HEK293 (cell line): ENCODE measurements around the gene CLSTN1.
A peak's percentile ranks its signal among the peaks of the same experiment; 100 is the strongest.

Experiments used
- CTCF ChIA-PET: fragments of 350-600 bp; formaldehyde crosslinking; extraction: SDS; loops from one replicate; lab custom pipeline; 2021; ENCODE audit warnings: antibody characterized with exemption; lab: Yijun Ruan, JAX
- POLR2A ChIA-PET: fragments of 300-600 bp; formaldehyde crosslinking; extraction: SDS; loops from one replicate; lab custom pipeline; 2020; ENCODE audit warnings: antibody characterized with exemption, inconsistent platforms; lab: Yijun Ruan, JAX
- H3K27ac ChIP-seq: fragments of 200-500 bp; sonication (Bioruptor generic); 2 replicates; pipeline ENCODE4 v1.5.1; 2014; ENCODE audit warnings: low read depth, low read length, control low read depth, inconsistent platforms; ENCODE audit errors: extremely low read depth
- H3K36me3 ChIP-seq, 2 experiments: fragments of 200-500 bp in 1 of 2; sonication (Bioruptor generic) in 1 of 2; 1 replicate in 1 of 2; 2 replicates in 1 of 2; pipeline ENCODE4 v1.5.1; 2014 to 2017; ENCODE audit warnings: inconsistent platforms in 2 of 2, low read length in 2 of 2; ENCODE audit not compliant: control insufficient read depth in 2 of 2, insufficient read depth in 1 of 2
- H3K4me1 ChIP-seq: fragments of 200-500 bp; sonication (Bioruptor generic); 2 replicates; pipeline ENCODE4 v1.5.1; 2014; ENCODE audit warnings: mild to moderate bottlenecking, low read length, inconsistent platforms; ENCODE audit not compliant: control insufficient read depth, insufficient read depth
- H3K4me3 ChIP-seq: 2 replicates; pipeline ENCODE4 v1.5.1; 2011; ENCODE audit warnings: low read depth, mild to moderate bottlenecking, control low read depth, low read length, moderate library complexity
- H3K9me3 ChIP-seq: fragments of 200-500 bp; sonication (Bioruptor generic); 2 replicates; pipeline ENCODE4 v1.5.1; 2014; ENCODE audit warnings: low read depth, low read length, inconsistent platforms; ENCODE audit not compliant: control insufficient read depth, insufficient read depth
- GFI1B ChIP-seq: fragments of 450-650 bp; formaldehyde crosslinking; IDR thresholded peaks from 2 replicates; pipeline ENCODE4 v1.5.1; 2016; ENCODE audit warnings: missing biosample characterization, missing genetic modification characterization
- GLIS2 ChIP-seq: fragments of 450-650 bp; formaldehyde crosslinking; IDR thresholded peaks from 2 replicates; pipeline ENCODE4 v1.5.1; 2016; ENCODE audit warnings: missing biosample characterization, missing genetic modification characterization
- HOXA7 ChIP-seq: sonication (generic); formaldehyde crosslinking; IDR thresholded peaks from 2 replicates; pipeline ENCODE4 v1.8.1; 2022; ENCODE audit warnings: missing genetic modification reagents, borderline replicate concordance
- MYNN ChIP-seq: fragments of 450-650 bp; formaldehyde crosslinking; IDR thresholded peaks from 2 replicates; pipeline ENCODE4 v1.5.1; 2016; ENCODE audit warnings: missing biosample characterization, missing genetic modification characterization, borderline replicate concordance
- MZF1 ChIP-seq: fragments of 450-650 bp; formaldehyde crosslinking; IDR thresholded peaks from 2 replicates; pipeline ENCODE4 v1.5.1; 2017; ENCODE audit warnings: missing biosample characterization, missing genetic modification characterization, borderline replicate concordance
- SETDB1 ChIP-seq: IDR thresholded peaks from one replicate; pipeline ENCODE4 v1.6.1; 2017; ENCODE audit warnings: mild to moderate bottlenecking, low read length, moderate library complexity, mixed read lengths; ENCODE audit not compliant: insufficient read length
- SP2 ChIP-seq: fragments of 450-650 bp; formaldehyde crosslinking; IDR thresholded peaks from 2 replicates; pipeline ENCODE4 v1.5.1; 2016; ENCODE audit warnings: missing biosample characterization, missing genetic modification characterization
- TRIM28 ChIP-seq: IDR thresholded peaks from 2 replicates; pipeline ENCODE4 v1.6.1; 2011; ENCODE audit warnings: low read length, control low read depth, borderline replicate concordance
- ZBTB21 ChIP-seq: fragments of 450-650 bp; formaldehyde crosslinking; IDR thresholded peaks from 2 replicates; pipeline ENCODE4 v1.5.1; 2017; ENCODE audit warnings: missing biosample characterization, missing genetic modification characterization
- ZBTB48 ChIP-seq: fragments of 450-650 bp; formaldehyde crosslinking; IDR thresholded peaks from 2 replicates; pipeline ENCODE4 v1.5.1; 2016; ENCODE audit warnings: missing biosample characterization, missing genetic modification characterization
- ZFP37 ChIP-seq: fragments of 450-650 bp; formaldehyde crosslinking; IDR thresholded peaks from 2 replicates; pipeline ENCODE4 v1.5.1; 2016; ENCODE audit warnings: missing biosample characterization, missing genetic modification characterization
- ZFP41 ChIP-seq: fragments of 450-650 bp; formaldehyde crosslinking; IDR thresholded peaks from 2 replicates; pipeline ENCODE4 v1.5.1; 2016; ENCODE audit warnings: missing biosample characterization, missing genetic modification characterization, borderline replicate concordance
- ZNF202 ChIP-seq: fragments of 450-650 bp; formaldehyde crosslinking; IDR thresholded peaks from 2 replicates; pipeline ENCODE4 v1.5.1; 2016; ENCODE audit warnings: missing biosample characterization, missing genetic modification characterization, borderline replicate concordance
- ZNF239 ChIP-seq: fragments of 450-650 bp; formaldehyde crosslinking; IDR thresholded peaks from 2 replicates; pipeline ENCODE4 v1.5.1; 2016; ENCODE audit warnings: missing biosample characterization, missing genetic modification characterization
- ZNF266 ChIP-seq: fragments of 450-650 bp; formaldehyde crosslinking; IDR thresholded peaks from 2 replicates; pipeline ENCODE4 v1.5.1; 2016; ENCODE audit warnings: missing biosample characterization, missing genetic modification characterization, low read depth
- ZNF354C ChIP-seq: fragments of 450-650 bp; formaldehyde crosslinking; IDR thresholded peaks from 2 replicates; pipeline ENCODE4 v1.5.1; 2016; ENCODE audit warnings: missing biosample characterization, missing genetic modification characterization, low read depth, borderline replicate concordance
- ZNF560 ChIP-seq: fragments of 450-650 bp; formaldehyde crosslinking; IDR thresholded peaks from 2 replicates; pipeline ENCODE4 v1.5.1; 2017; ENCODE audit warnings: missing biosample characterization, missing genetic modification characterization, borderline replicate concordance
- ZNF707 ChIP-seq: fragments of 450-650 bp; formaldehyde crosslinking; IDR thresholded peaks from 2 replicates; pipeline ENCODE4 v1.5.1; 2016; ENCODE audit warnings: missing biosample characterization, missing genetic modification characterization
- TF ChIP-seq, protein P1 (sequence below): fragments of 450-650 bp; formaldehyde crosslinking; IDR thresholded peaks from 2 replicates; pipeline ENCODE4 v1.5.1; 2016; ENCODE audit warnings: missing biosample characterization, missing genetic modification characterization
- TF ChIP-seq, protein P2 (sequence below): fragments of 450-650 bp; formaldehyde crosslinking; IDR thresholded peaks from 2 replicates; pipeline ENCODE4 v1.5.1; 2016; ENCODE audit warnings: missing biosample characterization, missing genetic modification characterization
- TF ChIP-seq, protein P3 (sequence below): fragments of 450-650 bp; formaldehyde crosslinking; optimal IDR thresholded peaks from 2 replicates; pipeline ENCODE3; 2016; ENCODE audit warnings: missing biosample characterization, mild to moderate bottlenecking, missing genetic modification characterization
- TF ChIP-seq, protein P4 (sequence below): fragments of 450-650 bp; formaldehyde crosslinking; IDR thresholded peaks from 2 replicates; pipeline ENCODE4; 2016; ENCODE audit warnings: missing biosample characterization, missing genetic modification characterization

The CLSTN1 gene

DNA sequence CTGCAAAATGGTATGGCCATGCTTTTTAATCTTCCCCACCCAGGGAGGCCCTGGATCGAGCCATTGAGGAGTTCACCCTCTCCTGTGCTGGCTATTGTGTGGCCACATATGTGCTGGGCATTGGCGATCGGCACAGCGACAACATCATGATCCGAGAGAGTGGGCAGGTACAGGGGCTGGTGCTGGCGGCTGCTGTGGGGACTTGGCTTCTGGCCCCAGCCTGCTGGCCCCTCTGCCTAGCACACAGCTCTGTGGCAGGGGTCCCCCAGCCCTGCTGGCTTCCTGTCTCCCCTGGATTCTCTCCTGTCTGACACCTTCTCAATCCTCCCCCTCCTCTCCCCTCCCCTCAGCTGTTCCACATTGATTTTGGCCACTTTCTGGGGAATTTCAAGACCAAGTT is 99.8 kb downstream of the CLSTN1 start:
- H3K4me1 ChIP-seq, result no peaks in the 10 kb centered on the region
- no peaks in the 10 kb centered on the region for H3K9me3 ChIP-seq
- ChIA-PET CTCF (interaction anchor here (0.5 kb wide), 1 partner anchor 506 kb away, joined by 4 read pairs; no protein-coding TSS in a partner anchor), POLR2A (no interaction called here)
- H3K36me3 ChIP-seq, result peaks cover 0 to 58% of the 10 kb centered on the region in 2 experiments; a peak in 2 of 3 replicates
- TF ChIP-seq, protein P1, sequence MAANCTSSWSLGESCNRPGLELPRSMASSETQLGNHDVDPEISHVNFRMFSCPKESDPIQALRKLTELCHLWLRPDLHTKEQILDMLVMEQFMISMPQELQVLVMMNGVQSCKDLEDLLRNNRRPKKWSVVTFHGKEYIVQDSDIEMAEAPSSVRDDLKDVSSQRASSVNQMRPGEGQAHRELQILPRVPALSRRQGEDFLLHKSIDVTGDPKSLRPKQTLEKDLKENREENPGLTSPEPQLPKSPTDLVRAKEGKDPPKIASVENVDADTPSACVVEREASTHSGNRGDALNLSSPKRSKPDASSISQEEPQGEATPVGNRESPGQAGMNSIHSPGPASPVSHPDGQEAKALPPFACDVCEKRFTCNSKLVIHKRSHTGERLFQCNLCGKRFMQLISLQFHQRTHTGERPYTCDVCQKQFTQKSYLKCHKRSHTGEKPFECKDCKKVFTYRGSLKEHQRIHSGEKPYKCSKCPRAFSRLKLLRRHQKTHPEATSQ (tag by site-specific recombination), result no peak
- TF ChIP-seq ZFP37, result no peak
- TF ChIP-seq ZNF354C, result no peak
- TF ChIP-seq ZNF266 (tag by site-specific recombination), result no peak
- no peak for TF ChIP-seq ZNF707 (tag by site-specific recombination)
- no peak for TF ChIP-seq GLIS2
- TF ChIP-seq ZBTB48, result no peak
- TF ChIP-seq ZNF239 (tag by site-specific recombination), result no peak
- TF ChIP-seq ZNF560 (tag by site-specific recombination), result no peak
- TF ChIP-seq HOXA7 (CRISPR knock-in tag), result no peak
- TF ChIP-seq, protein P2, sequence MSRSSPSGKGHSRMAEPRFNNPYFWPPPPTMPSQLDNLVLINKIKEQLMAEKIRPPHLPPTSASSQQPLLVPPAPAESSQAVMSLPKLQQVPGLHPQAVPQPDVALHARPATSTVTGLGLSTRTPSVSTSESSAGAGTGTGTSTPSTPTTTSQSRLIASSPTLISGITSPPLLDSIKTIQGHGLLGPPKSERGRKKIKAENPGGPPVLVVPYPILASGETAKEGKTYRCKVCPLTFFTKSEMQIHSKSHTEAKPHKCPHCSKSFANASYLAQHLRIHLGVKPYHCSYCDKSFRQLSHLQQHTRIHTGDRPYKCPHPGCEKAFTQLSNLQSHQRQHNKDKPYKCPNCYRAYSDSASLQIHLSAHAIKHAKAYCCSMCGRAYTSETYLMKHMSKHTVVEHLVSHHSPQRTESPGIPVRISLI (tag by site-specific recombination), result no peak
- no peak for TF ChIP-seq SP2 (tag by site-specific recombination)
- no peak for TF ChIP-seq MZF1 (tag by site-specific recombination)
- no peak for TF ChIP-seq ZBTB21
- TF ChIP-seq MYNN (tag by site-specific recombination), result no peak
- TF ChIP-seq, protein P3, sequence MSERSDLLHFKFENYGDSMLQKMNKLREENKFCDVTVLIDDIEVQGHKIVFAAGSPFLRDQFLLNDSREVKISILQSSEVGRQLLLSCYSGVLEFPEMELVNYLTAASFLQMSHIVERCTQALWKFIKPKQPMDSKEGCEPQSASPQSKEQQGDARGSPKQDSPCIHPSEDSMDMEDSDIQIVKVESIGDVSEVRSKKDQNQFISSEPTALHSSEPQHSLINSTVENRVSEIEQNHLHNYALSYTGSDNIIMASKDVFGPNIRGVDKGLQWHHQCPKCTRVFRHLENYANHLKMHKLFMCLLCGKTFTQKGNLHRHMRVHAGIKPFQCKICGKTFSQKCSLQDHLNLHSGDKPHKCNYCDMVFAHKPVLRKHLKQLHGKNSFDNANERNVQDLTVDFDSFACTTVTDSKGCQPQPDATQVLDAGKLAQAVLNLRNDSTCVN, result no peak
- H3K27ac ChIP-seq, result no peak overlapping the region
- no peak overlapping the region for H3K4me3 ChIP-seq

DNA sequence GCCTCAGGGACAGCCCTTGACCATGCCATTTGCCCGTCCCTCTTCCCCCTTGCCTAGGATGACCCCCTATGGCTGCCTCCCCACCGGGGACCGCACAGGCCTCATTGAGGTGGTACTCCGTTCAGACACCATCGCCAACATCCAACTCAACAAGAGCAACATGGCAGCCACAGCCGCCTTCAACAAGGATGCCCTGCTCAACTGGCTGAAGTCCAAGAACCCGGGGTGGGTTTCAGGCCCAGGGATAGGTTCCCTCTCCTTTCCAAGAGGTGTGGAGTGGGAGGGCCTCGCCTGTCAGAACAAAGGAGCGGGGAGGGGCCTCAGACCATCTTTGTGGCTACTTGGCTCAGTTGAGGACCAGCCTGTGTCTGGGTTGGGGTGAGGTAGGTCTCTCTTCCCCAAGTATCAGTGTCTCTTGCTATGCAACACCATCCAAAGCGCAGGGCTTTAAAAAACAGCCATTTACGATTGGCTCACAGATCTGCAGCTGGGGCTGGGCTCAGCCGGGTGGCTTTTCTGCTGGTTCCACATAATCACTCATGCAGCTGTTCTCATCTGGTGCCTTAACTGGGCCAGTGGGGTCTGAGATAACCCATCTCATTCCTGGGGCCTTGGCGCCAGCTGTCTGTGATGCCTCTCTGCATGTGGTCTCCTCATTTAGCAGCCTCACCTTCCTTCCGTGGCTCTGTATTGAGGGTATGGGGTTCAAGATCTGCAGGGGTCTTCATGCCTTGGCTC is 100.5 kb downstream of the CLSTN1 start:
- ChIA-PET POLR2A (no interaction called here), CTCF (interaction anchor here (0.6 to 0.8 kb wide), 2 partner anchors 140 to 503 kb away, joined by 3 to 4 read pairs; no protein-coding TSS in a partner anchor)
- H3K9me3 ChIP-seq, result no peaks in the 10 kb centered on the region
- TF ChIP-seq, protein P4, sequence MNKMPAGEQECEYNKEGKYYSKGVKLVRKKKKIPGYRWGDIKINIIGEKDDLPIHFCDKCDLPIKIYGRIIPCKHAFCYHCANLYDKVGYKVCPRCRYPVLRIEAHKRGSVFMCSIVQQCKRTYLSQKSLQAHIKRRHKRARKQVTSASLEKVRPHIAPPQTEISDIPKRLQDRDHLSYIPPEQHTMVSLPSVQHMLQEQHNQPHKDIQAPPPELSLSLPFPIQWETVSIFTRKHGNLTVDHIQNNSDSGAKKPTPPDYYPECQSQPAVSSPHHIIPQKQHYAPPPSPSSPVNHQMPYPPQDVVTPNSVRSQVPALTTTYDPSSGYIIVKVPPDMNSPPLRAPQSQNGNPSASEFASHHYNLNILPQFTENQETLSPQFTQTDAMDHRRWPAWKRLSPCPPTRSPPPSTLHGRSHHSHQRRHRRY (tag by site-specific recombination), result no peak
- TF ChIP-seq SETDB1 (peak; percentile 62), ZFP41 (tag by site-specific recombination) (no peak), ZNF202 (tag by site-specific recombination) (no peak), MZF1 (tag by site-specific recombination) (no peak), TRIM28 (peak; percentile 91; the same call in 1 of the 2 replicates), GFI1B (tag by site-specific recombination) (no peak)
- TF ChIP-seq, all 188 proteins: peak for 2
- H3K4me3 ChIP-seq, result no peak overlapping the region
- no peaks in the 10 kb centered on the region for H3K4me1 ChIP-seq
- peaks cover 0 to 52% of the 10 kb centered on the region in 2 experiments; a peak in 2 of 3 replicates for H3K36me3 ChIP-seq
- no peak overlapping the region for H3K27ac ChIP-seq
